Colonic mucosa (tissue), 4 donors: ENCODE measurements around the gene FYB1. TPM values are rescaled to one million over a fixed set of nuclear protein-coding genes. Genes with fewer than 3 reads are reported as not detected.

Experiments
- DNase-seq: peaks from one replicate; pipeline ENCODE4 v3.0.0-alpha.2; 2020
- H3K27ac ChIP-seq: fragments of 200-600 bp; one replicate; pipeline ENCODE4 v1.8.0; 2021
- H3K27me3 ChIP-seq: fragments of 200-600 bp; one replicate; pipeline ENCODE4 v1.8.0; 2021
- H3K36me3 ChIP-seq: fragments of 200-600 bp; one replicate; pipeline ENCODE4 v1.8.0; 2021
- H3K4me1 ChIP-seq: fragments of 200-600 bp; one replicate; pipeline ENCODE4 v1.8.0; 2021; ENCODE audit warnings: mild to moderate bottlenecking
- H3K4me3 ChIP-seq: fragments of 200-600 bp; one replicate; pipeline ENCODE4 v1.8.0; 2021
- H3K9ac ChIP-seq, 2 donors: one replicate each; pipeline ENCODE4 v1.7.0; 2013; ENCODE audit warnings: control low read depth in 2 of 2, low read depth in 2 of 2, low read length in 2 of 2
- H3K9me3 ChIP-seq: fragments of 200-600 bp; one replicate; pipeline ENCODE4 v1.8.0; 2021
- CTCF ChIP-seq: fragments of 200-600 bp; IDR thresholded peaks from one replicate; pipeline ENCODE4 v1.8.0; 2022; ENCODE audit warnings: antibody characterized with exemption, mild to moderate bottlenecking
- intact Hi-C: fragments of 100-400 bp; cut with DNase I; formaldehyde crosslinking; loops from one replicate; pipeline ENCODE4 v1.14.1; 2022
- total RNA-seq, 2 donors: library from RNA; stranded (reverse); fragmentation: NEBNext Ultra II Directional in 1 of 2; extraction: Animal tissue kit (Norgen Biotek cat#: 25700) in 1 of 2; gene quantifications; one replicate each; pipeline ENCODE4 v1.2.1, GENCODE V29; 2021
- donor health status: healthy.
- donor health status: DM: no; HTN: no; CAD: no.
- donor health status: DM: no; HTN: no; CAD: no.

Gene FYB1
- total RNA-seq, 2 donors from 2014 or later, result 6.1 to 8.6 TPM

GRCh38 chr5:39072925-39073766, 146.2 kb downstream of the FYB1 start:
- peak; percentile 74 for DNase-seq
- no peaks in the 10 kb centered on the region for H3K27me3 ChIP-seq
- no peak for TF ChIP-seq CTCF
- H3K27ac ChIP-seq, result peak overlapping the region; percentile 98
- no peaks in the 10 kb centered on the region for H3K9me3 ChIP-seq
- H3K9ac ChIP-seq, result peak overlapping the region; percentile 83 to 98
- H3K4me1 ChIP-seq, result no peaks in the 10 kb centered on the region
- intact Hi-C loops, result no loop called here
- no peaks in the 10 kb centered on the region for H3K36me3 ChIP-seq
- H3K4me3 ChIP-seq, result peak overlapping the region; percentile 72

GRCh38 chr5:39068099-39068498, 151.3 kb downstream of the FYB1 start:
- H3K27ac ChIP-seq, result no peak overlapping the region

GRCh38 chr5:39064450-39064849, 154.9 kb downstream of the FYB1 start:
- Histone ChIP-seq H3K9me3 (no peaks in the 10 kb centered on the region), H3K27me3 (no peaks in the 10 kb centered on the region), H3K4me1 (no peaks in the 10 kb centered on the region), H3K4me3 (no peak overlapping the region), H3K36me3 (no peaks in the 10 kb centered on the region), H3K9ac (no peak overlapping the region), H3K27ac (no peak overlapping the region)
- intact Hi-C loops, result no loop called here
- TF ChIP-seq CTCF, result no peak
- DNase-seq, result no peak

More at GRCh38 chr5:39068099-39068498, 151.3 kb downstream of the FYB1 start:
- H3K4me1 ChIP-seq, result no peaks in the 10 kb centered on the region
- intact Hi-C loops, result loop anchor here (5.0 kb wide), 1 partner anchor 46 kb away; no protein-coding TSS in a partner anchor
- no peaks in the 10 kb centered on the region for H3K36me3 ChIP-seq
- no peak for DNase-seq
- no peaks in the 10 kb centered on the region for H3K9me3 ChIP-seq
- H3K9ac ChIP-seq, result no peak overlapping the region
- no peak for TF ChIP-seq CTCF
- no peak overlapping the region for H3K4me3 ChIP-seq
- H3K27me3 ChIP-seq, result no peaks in the 10 kb centered on the region

- DNase-seq, result no peak
- Histone ChIP-seq H3K9me3 (no peaks in the 10 kb centered on the region), H3K36me3 (no peaks in the 10 kb centered on the region), H3K9ac (no peak overlapping the region), H3K4me1 (no peaks in the 10 kb centered on the region), H3K27ac (no peak overlapping the region), H3K4me3 (no peak overlapping the region), H3K27me3 (no peaks in the 10 kb centered on the region)
- TF ChIP-seq CTCF, result no peak
- intact Hi-C loops, result no loop called here
Observed at GRCh38 chr5:39063037-39063436, 156.3 kb downstream of the FYB1 start.

GRCh38 chr5:39062530-39062929, 156.8 kb downstream of the FYB1 start:
- no peaks in the 10 kb centered on the region for H3K9me3 ChIP-seq
- no peak overlapping the region for H3K9ac ChIP-seq
- TF ChIP-seq CTCF, result no peak
- H3K4me3 ChIP-seq, result no peak overlapping the region
- H3K4me1 ChIP-seq, result no peaks in the 10 kb centered on the region
- H3K27ac ChIP-seq, result no peak overlapping the region
- no peaks in the 10 kb centered on the region for H3K27me3 ChIP-seq
- no peaks in the 10 kb centered on the region for H3K36me3 ChIP-seq
- intact Hi-C loops, result no loop called here
- DNase-seq, result no peak
